Measurements from ENCODE around the gene LAMB3. TPM values are rescaled to one million over a fixed set of nuclear protein-coding genes. Genes with fewer than 3 reads are reported as not detected.

LAMB3 gene
- total and polyA plus RNA-seq, 10 of the 15 experiments (the other 5 are each of a cell fraction or from before 2014, with no cell fraction given), result 0.04 to 1.8 (median 0.10) TPM; not detected in 1

GRCh38 chr1:209657140-209657879, 5.1 kb upstream of the LAMB3 start (continued):
- TF ChIP-seq, protein P1, sequence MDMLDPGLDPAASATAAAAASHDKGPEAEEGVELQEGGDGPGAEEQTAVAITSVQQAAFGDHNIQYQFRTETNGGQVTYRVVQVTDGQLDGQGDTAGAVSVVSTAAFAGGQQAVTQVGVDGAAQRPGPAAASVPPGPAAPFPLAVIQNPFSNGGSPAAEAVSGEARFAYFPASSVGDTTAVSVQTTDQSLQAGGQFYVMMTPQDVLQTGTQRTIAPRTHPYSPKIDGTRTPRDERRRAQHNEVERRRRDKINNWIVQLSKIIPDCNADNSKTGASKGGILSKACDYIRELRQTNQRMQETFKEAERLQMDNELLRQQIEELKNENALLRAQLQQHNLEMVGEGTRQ (IDR thresholded peaks at IDR 0.05; ENCODE audit: borderline replicate concordance, low read depth, low read length), result no peak
- no peak for TF ChIP-seq ZBTB4 (CRISPR knock-in tag; IDR thresholded peaks at IDR 0.05)
- no peak for TF ChIP-seq YBX1 (IDR thresholded peaks at IDR 0.05)
- no peak for TF ChIP-seq TBL1XR1 (IDR thresholded peaks at IDR 0.05; ENCODE audit: low read depth, low read length)
- TF ChIP-seq SRF (IDR thresholded peaks at IDR 0.05; ENCODE audit: low read depth in 2 of 2, low read length in 2 of 2), result no peak
- no peak for TF ChIP-seq HDAC6 (IDR thresholded peaks at IDR 0.05; ENCODE audit: unreplicated experiment)
- no peak for TF ChIP-seq NRF1 (conservative IDR thresholded peaks at IDR 0.05; ENCODE audit: low read depth, low read length)
- TF ChIP-seq SIX5 (IDR thresholded peaks at IDR 0.05; ENCODE audit: low read depth, low read length, severe bottlenecking), result no peak
- no peak for TF ChIP-seq PBX3 (IDR thresholded peaks at IDR 0.05; ENCODE audit: insufficient replicate concordance, low read depth, low read length)
- TF ChIP-seq NFIC (IDR thresholded peaks at IDR 0.05; ENCODE audit: low read depth, low read length), result no peak
- TF ChIP-seq POLR2AphosphoS5 (IDR thresholded peaks at IDR 0.05; ENCODE audit: low read length), result no peak
- no peak for TF ChIP-seq CBFB (IDR thresholded peaks at IDR 0.05; ENCODE audit: low read depth)
- no peak for TF ChIP-seq ATF2 (IDR thresholded peaks at IDR 0.05; ENCODE audit: low read length)
- no peak for TF ChIP-seq ELK1 (IDR thresholded peaks at IDR 0.05; ENCODE audit: low read depth, low read length)
- TF ChIP-seq ZZZ3 (IDR thresholded peaks at IDR 0.05; ENCODE audit: control insufficient read depth, insufficient read length, low read depth), result no peak
- peak in 1 of 2 experiments; percentile 37; a peak in 1 of 4 replicates for TF ChIP-seq BHLHE40 (IDR thresholded peaks at IDR 0.05; ENCODE audit: borderline replicate concordance in 1 of 2, low read depth in 2 of 2, low read length in 1 of 2)
- TF ChIP-seq ESRRA (IDR thresholded peaks at IDR 0.05; ENCODE audit: low read length), result no peak
- peak; percentile 86 for TF ChIP-seq NR2F1 (conservative IDR thresholded peaks at IDR 0.05)
- no peak for TF ChIP-seq EED (IDR thresholded peaks at IDR 0.05; ENCODE audit: low read depth)
- TF ChIP-seq RCOR1 (conservative IDR thresholded peaks at IDR 0.05; ENCODE audit: low read depth, low read length), result no peak
- no peak for TF ChIP-seq SMC3 (IDR thresholded peaks at IDR 0.05; ENCODE audit: borderline replicate concordance, low read length)
